Activated B cell treated with CpG ODN at 0.5 μM for 24 hours (primary cell): ENCODE data around the gene CD302. TPM values are rescaled to one million over a fixed set of nuclear protein-coding genes. Genes with fewer than 3 reads are reported as not detected.
A peak's percentile ranks its signal among the peaks of the same experiment; 100 is the strongest.

Experiments used
- ATAC-seq: fragments of 200-7000 bp; cut with Tn5 transposase; one replicate; pipeline ENCODE4 v1.10.0; 2021; ENCODE audit warnings: low read depth, mild to moderate bottlenecking, moderate library complexity
- CTCF ChIA-PET: fragments of 350-600 bp; sonication (Branson Sonifier 250); formaldehyde crosslinking; loops from one replicate; lab custom pipeline; 2021; ENCODE audit warnings: antibody characterized with exemption; lab: Charles Lee
- POLR2A ChIA-PET: fragments of 350-600 bp; sonication (Branson Sonifier 250); formaldehyde crosslinking; loops from one replicate; lab custom pipeline; 2021; ENCODE audit warnings: antibody characterized with exemption; lab: Charles Lee
- DNase-seq: peaks from one replicate; pipeline ENCODE4 v3.0.0; 2022
- H3K27ac Mint-ChIP-seq: one replicate; pipeline ENCODE4 v1.8.0; 2020; ENCODE audit warnings: mixed read lengths
- H3K27me3 Mint-ChIP-seq: one replicate; pipeline ENCODE4 v1.8.0; 2021; ENCODE audit warnings: mixed read lengths
- H3K36me3 Mint-ChIP-seq: one replicate; pipeline ENCODE4 v1.8.0; 2021; ENCODE audit warnings: low read depth, mixed read lengths
- H3K4me1 Mint-ChIP-seq: one replicate; pipeline ENCODE4 v1.8.0; 2021; ENCODE audit warnings: mixed read lengths
- H3K4me3 Mint-ChIP-seq: one replicate; pipeline ENCODE4 v1.8.0; 2020; ENCODE audit warnings: mild to moderate bottlenecking, mixed read lengths
- H3K9me3 Mint-ChIP-seq: one replicate; pipeline ENCODE4 v1.8.0; 2020; ENCODE audit warnings: mixed read lengths
- intact Hi-C: fragments of 100-400 bp; cut with micrococcal nuclease; formaldehyde crosslinking; loops from one replicate; pipeline ENCODE4 v1.15.1; 2024
- total RNA-seq: library from RNA; stranded (reverse); gene quantifications from 2 replicates; pipeline ENCODE4 v1.2.3, GENCODE V29; 2022
- TF ChIP-seq, protein P1 (sequence below): fragments of 200-600 bp; IDR thresholded peaks from one replicate; pipeline ENCODE4 v1.8.0; 2022; ENCODE audit warnings: antibody characterized with exemption, mild to moderate bottlenecking

CD302 gene
- total RNA-seq, 1 donor from 2014 or later = 1.2 TPM

DNA sequence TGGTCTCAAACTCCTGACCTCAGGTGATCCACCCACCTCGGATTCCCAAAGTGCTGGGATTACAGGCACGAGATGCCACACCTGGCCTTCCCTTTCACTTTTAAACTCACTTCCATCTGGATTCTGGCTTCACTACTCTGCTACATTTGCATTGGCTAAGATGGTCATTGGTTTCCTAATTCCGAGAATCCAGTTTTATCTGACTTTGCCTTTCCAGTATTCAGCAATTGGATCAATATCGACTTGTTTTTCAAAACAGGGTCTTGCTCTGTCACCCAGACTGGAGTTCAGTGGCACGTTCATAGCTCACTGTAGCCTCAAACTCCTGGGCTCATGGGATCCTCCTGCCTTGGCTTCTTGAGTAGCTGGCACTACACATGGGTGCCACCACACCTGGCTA is 4.7 kb upstream of the CD302 start:
- Mint-ChIP-seq H3K4me1 (peaks cover 22% of the 10 kb centered on the region), H3K27me3 (peaks cover 5% of the 10 kb centered on the region), H3K36me3 (peaks cover 26% of the 10 kb centered on the region), H3K27ac (no peak overlapping the region), H3K9me3 (no peaks in the 10 kb centered on the region), H3K4me3 (no peak overlapping the region)
- ChIA-PET CTCF (no interaction called here), POLR2A (interaction anchor here (0.6 kb wide), 1 partner anchor 24 kb away, joined by 5 read pairs; no protein-coding TSS in a partner anchor)
- DNase-seq (no peak), ATAC-seq (no peak)
- TF ChIP-seq, protein P1, sequence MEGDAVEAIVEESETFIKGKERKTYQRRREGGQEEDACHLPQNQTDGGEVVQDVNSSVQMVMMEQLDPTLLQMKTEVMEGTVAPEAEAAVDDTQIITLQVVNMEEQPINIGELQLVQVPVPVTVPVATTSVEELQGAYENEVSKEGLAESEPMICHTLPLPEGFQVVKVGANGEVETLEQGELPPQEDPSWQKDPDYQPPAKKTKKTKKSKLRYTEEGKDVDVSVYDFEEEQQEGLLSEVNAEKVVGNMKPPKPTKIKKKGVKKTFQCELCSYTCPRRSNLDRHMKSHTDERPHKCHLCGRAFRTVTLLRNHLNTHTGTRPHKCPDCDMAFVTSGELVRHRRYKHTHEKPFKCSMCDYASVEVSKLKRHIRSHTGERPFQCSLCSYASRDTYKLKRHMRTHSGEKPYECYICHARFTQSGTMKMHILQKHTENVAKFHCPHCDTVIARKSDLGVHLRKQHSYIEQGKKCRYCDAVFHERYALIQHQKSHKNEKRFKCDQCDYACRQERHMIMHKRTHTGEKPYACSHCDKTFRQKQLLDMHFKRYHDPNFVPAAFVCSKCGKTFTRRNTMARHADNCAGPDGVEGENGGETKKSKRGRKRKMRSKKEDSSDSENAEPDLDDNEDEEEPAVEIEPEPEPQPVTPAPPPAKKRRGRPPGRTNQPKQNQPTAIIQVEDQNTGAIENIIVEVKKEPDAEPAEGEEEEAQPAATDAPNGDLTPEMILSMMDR = no peak
- intact Hi-C loops = no loop called here

DNA sequence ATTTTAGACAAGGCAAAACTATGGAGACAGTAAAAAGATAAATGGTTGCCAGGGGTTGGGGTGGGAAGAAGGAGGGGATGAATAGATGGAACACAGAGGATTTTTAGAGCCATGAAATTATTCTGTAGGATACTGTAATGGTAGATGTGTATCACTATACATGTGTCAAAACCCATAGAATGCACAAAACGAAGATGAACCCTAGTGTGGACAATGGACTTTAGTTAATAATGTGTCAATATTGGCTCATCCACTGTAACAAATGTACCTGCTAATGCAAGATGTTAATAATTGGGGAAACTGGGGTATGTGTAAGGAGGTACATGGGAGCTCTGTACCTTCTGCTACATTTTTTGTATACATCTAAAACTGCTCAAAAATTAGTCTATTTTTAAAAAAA is 1.8 kb upstream of the CD302 start:
- intact Hi-C loops = no loop called here
- no peak for DNase-seq
- Mint-ChIP-seq H3K36me3 (peaks cover 3% of the 10 kb centered on the region), H3K9me3 (no peaks in the 10 kb centered on the region), H3K27ac (no peak overlapping the region), H3K4me3 (no peak overlapping the region), H3K27me3 (peaks cover 13% of the 10 kb centered on the region), H3K4me1 (peaks cover 32% of the 10 kb centered on the region)
- ChIA-PET CTCF (no interaction called here), POLR2A (no interaction called here)
- TF ChIP-seq, protein P1 = no peak
- no peak for ATAC-seq

DNA sequence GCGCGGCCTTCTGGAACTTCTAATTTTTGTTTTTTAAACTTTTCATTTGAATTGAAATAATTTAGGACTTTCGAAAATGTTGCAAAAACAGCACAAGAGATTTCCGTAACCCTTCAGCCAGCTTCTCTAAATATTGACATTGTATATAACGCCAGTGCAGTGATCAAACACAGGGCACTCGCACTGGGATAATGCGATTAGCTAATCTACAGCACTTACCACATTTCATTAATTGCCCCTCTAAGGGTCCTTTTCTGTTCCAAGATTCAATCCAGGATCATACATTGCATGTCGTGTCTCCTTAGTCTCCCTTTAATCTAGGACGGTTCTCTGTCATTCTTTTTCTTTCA is 343 bp upstream of the CD302 start:
- H3K27me3 Mint-ChIP-seq = peaks cover 13% of the 10 kb centered on the region
- H3K27ac Mint-ChIP-seq = no peak overlapping the region
- ATAC-seq (no peak), DNase-seq (no peak)
- H3K36me3 Mint-ChIP-seq = peaks cover 2% of the 10 kb centered on the region
- ChIA-PET POLR2A (interaction anchor here (1.0 to 1.1 kb wide), 2 partner anchors 25 to 106 kb away, joined by 3 read pairs; partner anchors contain the start of gene LY75), CTCF (no interaction called here)
- TF ChIP-seq, protein P1 = no peak
- intact Hi-C loops = no loop called here
- peaks cover 32% of the 10 kb centered on the region for H3K4me1 Mint-ChIP-seq
- no peaks in the 10 kb centered on the region for H3K9me3 Mint-ChIP-seq
- peak overlapping the region; percentile 76 for H3K4me3 Mint-ChIP-seq

DNA sequence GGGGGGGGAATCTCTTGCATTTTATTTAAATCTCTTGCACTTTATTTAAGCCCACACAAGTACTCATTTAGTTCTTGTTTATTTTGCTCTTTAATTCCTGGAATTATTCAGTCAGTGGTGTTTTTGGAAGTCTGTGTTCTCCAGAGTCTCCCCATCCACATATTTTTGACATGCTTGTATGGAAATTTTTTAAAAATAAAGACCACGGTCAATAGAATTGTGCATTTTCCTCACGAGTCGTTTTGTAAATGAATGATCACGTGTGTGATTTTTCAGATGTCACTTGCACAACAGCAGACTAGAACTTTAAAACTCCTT is 824 bp downstream of the CD302 start:
- H3K9me3 Mint-ChIP-seq = no peaks in the 10 kb centered on the region
- DNase-seq (no peak), ATAC-seq (no peak)
- H3K27ac Mint-ChIP-seq = no peak overlapping the region
- intact Hi-C loops = no loop called here
- peaks cover 26% of the 10 kb centered on the region for H3K4me1 Mint-ChIP-seq
- TF ChIP-seq, protein P1 = no peak
- POLR2A ChIA-PET = no interaction called here
- peak overlapping the region; percentile 85 for H3K4me3 Mint-ChIP-seq
- CTCF ChIA-PET = interaction anchor here (0.6 kb wide), 1 partner anchor 142 kb away, joined by 3 read pairs; no protein-coding TSS in a partner anchor
- peaks cover 2% of the 10 kb centered on the region for H3K36me3 Mint-ChIP-seq
- peaks cover 13% of the 10 kb centered on the region for H3K27me3 Mint-ChIP-seq

DNA sequence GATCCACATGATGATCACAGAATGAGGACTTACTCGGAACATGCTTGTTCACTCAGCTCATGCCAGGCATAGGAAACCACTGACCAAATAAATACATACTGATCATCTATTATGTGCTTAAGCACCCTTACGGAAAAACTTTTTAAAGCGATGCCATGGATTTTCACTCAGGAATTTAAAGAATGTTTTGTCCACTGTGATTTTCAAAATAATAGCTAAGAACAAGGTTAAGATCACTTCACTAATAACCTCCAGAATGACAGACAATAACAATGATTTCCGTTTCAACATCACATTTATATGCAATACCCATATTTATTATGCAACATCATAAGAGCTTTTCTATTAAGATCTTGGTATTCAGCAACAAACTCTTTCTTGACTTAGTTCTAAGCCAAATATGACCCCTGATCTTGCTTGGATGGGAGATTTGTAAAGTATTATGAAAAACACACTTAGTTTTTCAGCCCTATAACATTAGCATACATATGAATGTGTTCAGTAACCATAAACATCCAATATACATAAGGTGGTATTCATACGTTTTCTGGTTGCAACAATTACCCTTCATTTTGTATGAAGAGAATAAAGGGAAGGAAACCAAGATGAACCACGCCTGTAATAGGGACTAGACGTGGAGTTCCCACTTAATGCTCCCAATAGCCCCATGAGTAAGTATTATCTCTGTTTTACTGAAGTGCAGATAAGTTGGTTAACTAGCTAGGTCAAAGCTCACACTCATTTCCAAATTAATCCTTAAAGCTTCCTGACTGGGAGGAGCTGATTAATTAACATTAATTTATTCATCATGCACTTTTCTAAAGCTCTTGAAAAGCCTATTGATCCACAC is 1.9 kb downstream of the CD302 start:
- peak overlapping the region; percentile 64 for H3K4me3 Mint-ChIP-seq
- TF ChIP-seq, protein P1 = no peak
- intact Hi-C loops = no loop called here
- no peak for ATAC-seq
- peaks cover 2% of the 10 kb centered on the region for H3K36me3 Mint-ChIP-seq
- POLR2A ChIA-PET = no interaction called here
- H3K9me3 Mint-ChIP-seq = no peaks in the 10 kb centered on the region
- DNase-seq = no peak
- peaks cover 18% of the 10 kb centered on the region for H3K4me1 Mint-ChIP-seq
- peaks cover 13% of the 10 kb centered on the region for H3K27me3 Mint-ChIP-seq
- CTCF ChIA-PET = no interaction called here
- H3K27ac Mint-ChIP-seq = no peak overlapping the region
